SKM-1 (cell line): Measurements from ENCODE around the gene H2BW2.
"Not testable (repeated sequence)": the region's sequence is repeated elsewhere in the genome, so short reads cannot be mapped to it uniquely, and the experiment has no call there.

ENCODE experiments used
- DNase-seq: peaks from one replicate; lab custom pipeline; 2025; ENCODE audit not compliant: unreplicated experiment; lab: John Stamatoyannopoulos, UW

The H2BW2 gene

DNA sequence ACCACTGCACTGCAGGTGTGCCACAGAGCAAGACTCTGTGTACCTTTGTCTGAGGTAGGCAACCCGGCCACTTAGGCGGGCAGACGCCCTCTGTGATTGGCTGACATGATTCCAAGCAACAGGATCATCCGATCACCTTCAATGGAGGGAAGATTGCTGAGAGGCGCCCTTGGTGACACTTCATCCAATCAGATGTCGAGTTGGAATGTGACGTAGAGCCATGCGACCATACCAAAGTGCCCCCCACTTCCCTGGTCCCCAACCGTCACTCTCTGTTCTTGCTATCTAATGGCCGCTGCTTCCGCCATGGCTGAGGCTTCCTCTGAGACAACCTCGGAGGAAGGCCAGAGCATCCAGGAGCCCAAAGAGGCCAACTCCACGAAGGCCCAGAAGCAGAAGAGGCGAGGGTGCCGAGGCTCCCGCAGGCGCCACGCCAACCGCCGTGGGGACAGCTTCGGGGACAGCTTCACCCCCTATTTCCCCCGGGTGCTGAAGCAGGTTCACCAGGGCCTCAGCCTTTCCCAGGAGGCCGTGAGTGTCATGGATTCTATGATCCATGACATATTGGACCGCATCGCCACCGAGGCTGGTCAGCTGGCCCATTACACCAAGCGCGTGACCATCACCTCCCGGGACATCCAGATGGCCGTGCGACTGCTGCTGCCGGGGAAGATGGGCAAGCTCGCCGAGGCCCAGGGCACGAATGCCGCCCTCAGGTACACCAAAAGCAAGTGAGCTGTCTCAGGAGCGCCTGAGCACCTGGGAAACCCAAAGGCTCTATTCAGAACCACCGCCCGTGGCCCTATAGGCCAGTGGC is at the start of gene H2BW2:
Gene H2BW2, plus strand, starts transcription at position 268 of the 817 bp plus-strand sequence. Its CDS starts 39 bp downstream, at position 307.
- DNase-seq, result no peak

DNA sequence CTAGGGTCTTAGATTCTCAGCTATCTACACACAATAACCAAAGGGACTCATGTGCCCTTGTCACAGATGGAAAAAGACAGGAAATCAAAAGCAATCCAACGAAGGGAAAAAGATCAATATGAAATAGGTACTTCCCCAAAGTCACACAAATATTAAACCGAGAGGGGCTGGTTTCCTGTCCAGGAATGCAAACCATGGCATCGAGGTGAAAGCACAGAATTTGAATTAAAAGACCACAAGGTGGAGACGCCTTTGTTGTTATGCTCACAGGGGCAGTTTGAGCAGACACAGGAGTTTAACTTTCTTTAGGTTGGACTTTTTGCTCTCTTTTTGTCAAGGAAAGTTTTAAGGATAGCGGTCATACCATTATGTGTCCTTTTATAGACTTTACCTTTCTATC is 40.5 kb upstream of the H2BW2 start:
- no peak for DNase-seq

DNA sequence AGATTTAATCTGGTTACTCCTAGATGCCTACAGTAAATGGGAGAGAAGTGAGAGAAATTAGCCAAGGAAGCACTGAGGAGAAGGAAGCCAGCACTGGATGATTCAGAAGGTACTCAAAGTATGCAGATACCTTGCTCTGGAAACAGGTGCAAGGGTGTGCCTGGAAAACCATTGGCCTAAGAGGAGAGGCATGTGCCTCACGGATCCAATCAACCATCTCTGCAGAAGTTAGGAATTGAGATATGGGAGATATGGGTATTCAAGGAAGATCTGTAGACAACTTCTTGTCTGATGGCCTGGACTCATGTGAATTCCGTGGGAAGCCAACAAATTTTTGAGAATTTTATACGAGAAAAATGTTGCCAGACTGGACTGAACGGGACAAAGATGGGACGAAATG is 30.9 kb upstream of the H2BW2 start:
- DNase-seq, result no peak

DNA sequence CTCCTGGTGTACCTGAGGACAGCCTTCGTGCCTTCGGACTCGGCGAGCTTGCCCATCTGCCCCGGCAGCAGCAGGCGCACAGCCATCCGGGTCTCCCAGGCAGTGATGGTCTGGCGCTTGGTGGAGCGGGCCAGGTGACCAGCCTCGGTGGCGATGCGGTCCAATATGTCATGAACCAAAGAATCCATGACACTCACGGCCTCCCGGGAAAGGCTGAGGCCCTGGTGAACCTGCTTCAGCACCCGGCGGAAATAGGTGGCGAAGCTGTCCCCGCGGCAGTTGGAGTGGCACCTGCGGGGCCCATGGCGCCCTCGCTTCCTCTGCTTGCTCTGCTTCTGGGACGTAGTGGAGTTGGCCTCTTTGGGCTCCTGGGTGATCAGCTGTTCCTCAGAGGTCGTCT is 26.6 kb upstream of the H2BW2 start:
- no peak for DNase-seq

DNA sequence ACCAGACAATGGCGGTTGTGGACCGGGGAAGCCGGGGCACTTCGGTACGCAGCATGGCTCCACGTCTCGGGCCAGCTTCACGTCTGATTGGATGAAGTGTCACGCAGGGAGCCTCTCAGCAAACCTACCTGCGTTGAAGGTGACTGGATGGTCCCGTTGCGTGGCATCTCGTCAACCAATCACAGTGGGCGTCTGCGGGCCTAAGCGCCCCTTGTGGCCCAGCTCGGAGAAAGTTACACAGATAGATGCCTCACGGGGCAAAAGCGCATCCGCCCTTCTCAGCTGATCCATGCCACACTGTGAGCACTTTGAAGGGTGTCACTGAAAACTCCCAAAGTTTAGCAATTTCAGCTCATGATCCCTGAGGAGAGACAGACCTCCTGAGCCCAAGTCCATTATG is 26.1 kb upstream of the H2BW2 start, which contains the start of gene H2BW1:
Gene H2BW1, minus strand, starts transcription at position 103 of the 400 bp plus-strand sequence. CDS start 132 bp downstream, outside the sequence.
- no peak for DNase-seq

DNA sequence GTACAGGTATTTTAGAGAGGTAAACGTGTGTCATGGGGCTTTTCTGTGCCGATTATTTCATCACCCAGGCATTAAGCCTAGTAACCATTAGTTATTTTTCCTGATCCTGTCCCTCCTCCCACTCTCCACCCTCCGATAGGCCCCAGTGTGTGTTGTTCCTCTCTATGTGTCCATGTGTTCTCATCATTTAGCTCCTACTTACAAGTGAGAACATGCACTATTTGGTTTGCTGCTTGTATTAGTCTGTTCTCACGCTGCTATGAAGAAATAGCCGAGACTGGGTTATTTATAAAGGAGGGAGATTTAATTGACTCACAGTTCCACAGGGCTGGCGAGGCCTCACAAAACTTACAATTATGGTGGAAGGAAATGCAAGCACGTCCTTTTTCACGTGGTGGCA is 24.2 kb upstream of the H2BW2 start:
- not testable (repeated sequence) for DNase-seq

DNA sequence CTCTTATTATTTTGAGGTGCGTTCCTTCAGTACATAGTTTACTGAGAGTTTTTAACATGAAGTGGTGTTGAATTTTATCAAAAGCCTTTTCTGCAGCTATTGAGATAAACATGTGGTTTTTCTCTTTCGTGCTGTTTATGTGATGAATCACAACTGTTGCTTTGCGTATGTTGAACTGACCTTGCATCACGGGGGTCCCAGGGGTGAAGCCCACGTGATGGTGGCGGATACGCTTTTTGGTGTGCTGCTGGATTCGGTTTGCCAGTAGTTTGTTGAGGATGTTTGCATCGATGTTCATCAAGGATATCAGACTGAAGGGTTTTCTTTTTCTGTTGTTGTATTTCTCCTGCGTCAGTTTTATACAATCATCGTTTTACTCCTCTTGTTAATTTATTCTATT is 21.6 kb upstream of the H2BW2 start:
- no peak for DNase-seq

DNA sequence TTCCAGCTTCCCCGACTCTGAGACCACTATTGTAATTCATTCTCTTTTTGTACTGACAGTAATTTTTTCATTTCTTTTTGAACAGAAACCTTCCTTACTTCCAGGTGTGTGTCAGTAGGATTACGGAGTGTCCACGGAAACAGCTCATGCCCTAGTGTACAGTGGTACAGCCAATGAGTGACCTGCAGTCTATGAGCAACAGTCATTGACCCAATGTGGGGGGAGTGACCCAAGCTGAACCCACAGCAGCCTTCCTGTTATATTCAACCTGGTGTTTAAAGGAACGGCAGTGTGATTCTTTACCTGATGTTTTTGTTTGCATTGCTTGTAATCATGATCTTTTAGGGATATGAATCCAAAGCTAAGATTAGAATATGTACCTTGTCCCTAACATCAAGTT is 1.2 kb downstream of the H2BW2 start:
- DNase-seq, result no peak

DNA sequence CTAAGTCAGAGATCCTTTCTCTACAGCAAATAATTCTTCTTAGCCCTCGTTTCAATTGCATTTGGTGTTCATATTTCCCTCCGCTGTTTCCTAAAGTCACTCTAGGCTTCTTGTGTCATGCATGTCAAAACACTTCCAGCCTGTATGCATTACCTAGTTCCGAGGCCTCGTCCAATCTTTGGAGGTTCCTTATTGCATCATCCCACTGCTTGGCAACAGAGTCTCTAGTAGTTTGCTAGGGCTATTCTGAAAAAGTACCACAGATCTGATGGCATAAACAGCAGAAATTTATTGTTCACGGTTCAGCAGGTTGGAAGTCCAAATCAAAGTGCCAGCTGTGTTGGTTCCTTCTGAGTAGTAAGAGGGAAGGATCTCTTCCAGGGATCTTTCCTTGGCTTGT is 5.9 kb downstream of the H2BW2 start:
- DNase-seq, result no peak

DNA sequence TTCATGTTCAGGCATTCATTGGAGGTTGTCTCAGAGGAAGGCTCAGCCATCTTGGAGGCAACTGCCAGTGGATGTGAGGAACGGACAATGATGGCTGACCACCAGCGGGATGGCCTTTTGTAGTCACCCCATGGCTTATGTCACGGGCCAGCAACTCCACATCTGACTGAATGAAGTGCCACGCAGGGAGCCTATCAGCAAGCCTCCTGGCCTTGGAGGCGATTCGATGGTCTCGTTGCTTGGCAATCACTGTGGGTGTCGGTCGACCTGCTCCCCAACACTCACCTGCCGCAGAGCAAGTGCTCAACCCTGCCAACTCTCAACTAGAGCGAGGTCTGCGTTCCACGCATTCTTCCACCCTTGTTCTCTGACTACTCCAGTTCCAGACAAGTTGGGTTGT is 7.4 kb downstream of the H2BW2 start:
- DNase-seq, result no peak

DNA sequence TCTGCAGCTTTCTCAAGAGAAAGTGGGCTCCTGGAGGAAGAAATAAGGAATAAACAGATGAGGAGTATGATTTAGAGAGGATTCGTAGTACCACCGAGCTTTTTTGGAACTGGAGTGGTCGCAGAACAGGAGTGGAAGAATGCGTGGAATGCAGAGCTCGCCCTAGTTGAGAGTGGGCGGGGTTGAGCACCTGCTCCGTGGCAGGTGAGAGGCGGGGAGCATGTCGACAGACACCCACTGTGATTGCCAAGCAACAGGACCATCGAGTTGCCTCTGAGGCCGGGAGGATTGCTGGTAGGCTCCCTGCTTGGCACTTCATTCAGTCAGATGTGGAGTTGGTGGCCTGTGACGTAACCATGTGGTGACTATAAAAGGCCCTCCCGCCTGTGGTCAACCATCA is 15.2 kb downstream of the H2BW2 start:
- not testable (repeated sequence) for DNase-seq

DNA sequence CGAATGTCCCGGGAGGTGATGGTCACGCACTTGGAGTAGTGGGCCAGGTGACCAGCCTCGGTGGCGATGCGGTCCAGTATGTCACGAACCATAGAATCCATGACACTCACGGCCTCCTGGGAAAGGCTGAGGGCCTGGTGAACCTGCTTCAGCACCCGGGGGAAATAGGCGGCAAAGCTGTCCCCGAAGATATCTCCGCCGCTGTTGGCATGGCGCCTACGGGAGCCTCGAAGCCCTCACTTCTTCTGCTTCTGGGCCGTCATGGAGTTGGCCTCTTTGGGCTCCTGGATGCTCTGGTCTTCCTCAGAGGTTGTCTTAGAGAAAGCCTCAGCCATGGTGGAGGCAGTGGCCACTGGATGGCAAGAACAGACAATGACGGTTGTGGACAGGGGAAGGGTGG is 22.9 kb downstream of the H2BW2 start:
- DNase-seq, result not testable (repeated sequence)

DNA sequence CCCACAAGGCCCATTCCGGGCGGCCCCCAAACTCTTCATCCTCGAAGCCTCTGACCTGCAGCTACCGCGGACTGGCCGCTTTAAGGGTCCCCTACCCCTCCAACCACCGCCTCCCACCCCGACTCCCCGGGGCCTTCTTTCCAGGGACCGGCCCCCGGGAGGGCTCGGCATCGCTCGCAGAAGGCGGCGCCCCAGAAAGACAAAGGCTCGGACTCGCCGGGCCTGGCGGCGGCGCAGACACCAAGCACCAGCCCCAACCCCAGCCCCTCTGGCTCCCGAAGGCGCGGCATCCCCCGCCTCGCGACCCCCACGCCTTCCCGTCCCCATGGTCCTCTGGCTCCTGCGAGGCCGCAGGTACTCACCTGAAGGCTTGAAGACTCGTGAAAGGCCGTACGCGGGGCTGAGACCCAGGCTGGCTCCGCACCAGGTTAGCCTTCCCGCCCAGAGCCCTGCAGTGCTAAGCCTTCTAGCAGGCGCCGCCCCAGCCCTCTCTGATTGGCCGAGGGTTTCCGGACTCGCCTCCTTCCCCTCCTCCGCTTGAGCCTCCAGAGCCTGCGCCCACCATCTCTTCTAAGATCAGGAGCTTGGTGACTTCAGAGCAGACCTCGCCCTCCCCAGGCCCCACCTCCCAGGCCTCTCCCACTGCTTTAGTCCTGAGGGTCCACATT is 36.2 kb downstream of the H2BW2 start, which contains the start of gene TMSB15C:
Gene TMSB15C, minus strand, starts transcription at position 459 of the 668 bp plus-strand sequence.
- DNase-seq, result not testable (repeated sequence)

DNA sequence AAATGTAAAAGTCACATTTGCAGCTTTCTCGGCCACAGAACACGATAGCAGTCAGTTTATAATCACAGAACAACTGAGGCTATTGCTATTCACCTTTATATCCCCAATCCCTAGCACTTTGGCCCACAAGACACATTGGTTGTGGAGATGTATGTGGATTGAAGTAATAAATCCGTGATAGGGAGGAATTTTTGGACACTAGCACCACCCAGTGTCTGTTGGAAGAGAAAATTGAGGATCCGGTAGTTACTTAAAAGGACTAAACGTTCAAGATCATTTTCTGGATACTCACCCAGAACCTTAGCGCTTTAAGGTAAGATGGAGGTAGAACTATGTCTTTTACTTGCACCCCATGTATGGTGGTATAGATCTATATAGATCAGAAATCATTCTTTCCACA is 38.1 kb downstream of the H2BW2 start:
- DNase-seq, result not testable (repeated sequence)

DNA sequence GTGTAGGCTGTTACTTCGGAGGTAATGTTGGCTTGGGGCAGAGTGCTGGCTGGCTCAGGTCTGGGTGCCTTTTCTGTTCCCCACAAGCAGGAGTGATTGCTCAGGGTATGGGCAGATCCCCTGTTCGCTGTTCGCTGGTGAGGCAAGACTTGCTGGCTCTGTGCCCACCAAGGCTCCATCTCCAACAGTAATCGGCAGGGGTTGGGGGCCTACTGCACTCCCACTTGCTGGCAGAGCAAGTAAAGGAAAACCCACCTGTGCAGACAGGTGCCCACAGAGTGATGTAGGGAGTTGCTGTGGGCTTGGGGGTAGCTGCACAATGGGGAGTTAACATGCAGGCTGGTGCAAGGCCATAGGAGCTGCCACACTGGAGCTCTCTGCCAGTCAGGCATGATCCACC is 44.3 kb downstream of the H2BW2 start:
- DNase-seq, result no peak

DNA sequence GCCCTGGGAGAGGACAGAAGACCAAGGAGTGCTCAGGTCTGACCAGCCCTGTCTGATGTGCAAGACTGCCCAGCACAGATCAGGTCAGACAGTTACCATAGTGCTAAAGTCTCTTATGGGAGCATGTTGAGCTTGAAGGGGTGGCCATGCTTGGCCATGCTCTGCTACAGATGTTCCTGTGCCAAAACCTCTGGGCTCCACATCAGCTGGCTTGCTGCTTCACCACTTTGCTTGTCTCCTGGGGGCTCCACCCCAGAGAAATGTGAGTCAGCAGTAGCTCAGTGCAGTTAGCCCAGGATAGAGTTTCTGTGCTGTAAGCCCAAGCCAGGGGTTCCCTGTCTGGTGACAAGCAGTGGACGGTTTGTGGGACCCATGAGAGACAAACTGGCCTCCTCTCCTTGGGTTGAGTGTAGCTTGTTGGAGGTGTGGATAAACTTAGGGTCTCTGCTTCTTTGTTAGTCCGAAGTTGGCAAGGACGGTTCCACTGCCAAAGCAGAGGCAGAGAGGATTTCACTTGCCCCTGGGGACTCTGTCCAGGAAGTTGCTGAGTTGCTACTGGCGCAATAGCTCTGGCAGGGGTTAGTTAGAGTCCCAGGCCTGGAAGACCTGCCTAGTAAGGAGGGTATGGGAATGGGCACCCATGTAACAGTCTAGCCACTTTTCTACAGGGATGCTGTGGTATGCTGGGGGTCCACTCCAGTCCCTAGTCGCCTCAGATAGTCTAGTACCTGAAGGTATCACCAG is 45.0 kb downstream of the H2BW2 start:
- DNase-seq, result no peak

DNA sequence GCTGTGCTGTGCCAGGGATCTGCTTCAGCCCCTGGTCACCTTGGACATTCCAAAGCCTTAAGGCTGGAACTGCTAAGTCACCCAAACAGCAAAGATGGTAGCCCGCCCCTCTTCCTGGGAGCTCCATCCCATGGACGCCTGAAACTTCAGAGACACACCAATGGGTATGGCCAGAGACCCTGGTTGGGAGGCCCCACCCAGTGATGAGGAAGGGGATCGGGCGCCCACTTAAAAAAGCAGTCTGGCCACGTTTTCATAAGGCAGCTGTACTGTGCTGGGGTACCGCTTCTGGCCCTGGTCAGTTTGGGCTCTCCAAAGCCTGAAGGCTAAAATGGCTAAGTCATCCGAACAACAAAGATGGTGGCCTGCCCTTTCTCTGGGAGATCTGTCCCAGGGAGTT is 45.7 kb downstream of the H2BW2 start:
- no peak for DNase-seq

DNA sequence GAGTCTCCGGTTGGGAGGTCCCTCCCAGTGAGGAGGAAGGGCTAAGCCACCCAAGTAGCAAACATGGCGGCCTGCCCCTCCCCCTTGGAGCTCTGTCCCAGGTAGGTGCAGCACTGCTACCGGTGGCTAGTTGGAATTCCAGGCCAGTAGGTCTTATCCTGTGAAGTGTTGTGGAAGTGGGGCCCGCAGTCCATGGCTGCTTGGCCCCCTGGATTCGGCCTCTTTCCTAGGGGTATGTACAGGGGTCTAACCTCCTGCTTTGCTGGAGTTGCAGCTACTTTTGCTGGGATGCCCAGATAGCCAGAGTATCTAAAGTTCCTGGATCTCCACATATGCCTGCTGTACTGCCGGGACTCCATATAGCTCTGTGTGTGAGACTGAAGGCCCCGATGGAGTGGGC is 46.2 kb downstream of the H2BW2 start:
- DNase-seq, result no peak
